Calu3 (cell line): ENCODE results near the gene TEDDM1. TPM values are rescaled to one million over a fixed set of nuclear protein-coding genes. Genes with fewer than 3 reads are reported as not detected.
A peak's percentile ranks its signal among the peaks of the same experiment; 100 is the strongest.

ENCODE experiments used
- BruUV-seq: library from RNA; stranded (reverse); fragments of 400-500 nt; replicated peaks from 2 replicates; lab custom pipeline; 2021; lab: Mats Ljungman, UMichigan
- CTCF ChIA-PET: fragments of 300-600 bp; sonication (Branson Sonifier 250); formaldehyde crosslinking; loops from one replicate; lab custom pipeline; 2022; ENCODE audit warnings: antibody characterized with exemption; lab: Charles Lee
- DNase-seq: peaks from one replicate; pipeline ENCODE4 v3.0.0; 2022
- H3K27ac Mint-ChIP-seq: one replicate; pipeline ENCODE4 v1.8.0; 2022; ENCODE audit warnings: mixed read lengths; ENCODE audit not compliant: unreplicated experiment
- H3K27me3 Mint-ChIP-seq: one replicate; pipeline ENCODE4 v1.8.0; 2022; ENCODE audit warnings: mixed read lengths; ENCODE audit not compliant: unreplicated experiment
- H3K36me3 Mint-ChIP-seq: one replicate; pipeline ENCODE4 v1.8.0; 2022; ENCODE audit warnings: mild to moderate bottlenecking, moderate library complexity, mixed read lengths; ENCODE audit not compliant: insufficient read depth, unreplicated experiment
- H3K4me1 Mint-ChIP-seq: one replicate; pipeline ENCODE4 v1.8.0; 2022; ENCODE audit warnings: mild to moderate bottlenecking, low read depth, mixed read lengths; ENCODE audit not compliant: unreplicated experiment
- H3K4me3 Mint-ChIP-seq: one replicate; pipeline ENCODE4 v1.8.0; 2022; ENCODE audit warnings: mild to moderate bottlenecking, low read depth, moderate library complexity, mixed read lengths; ENCODE audit not compliant: unreplicated experiment
- H3K9me3 Mint-ChIP-seq: one replicate; pipeline ENCODE4 v1.8.0; 2022; ENCODE audit warnings: low read depth, mixed read lengths; ENCODE audit not compliant: unreplicated experiment
- intact Hi-C: fragments of 100-400 bp; cut with micrococcal nuclease; formaldehyde crosslinking; loops from one replicate; pipeline ENCODE4 v1.10.0; 2022; ENCODE audit not compliant: unreplicated experiment
- total RNA-seq: library from RNA; stranded (reverse); gene quantifications from 2 replicates; pipeline ENCODE4 v1.2.3, GENCODE V29; 2022
- TF ChIP-seq, protein P1 (sequence below): fragments of 200-600 bp; IDR thresholded peaks from one replicate; pipeline ENCODE4 v1.8.0; 2022; ENCODE audit warnings: antibody characterized with exemption; ENCODE audit not compliant: unreplicated experiment

TEDDM1 gene
- total RNA-seq, 1 experiment from 2014 or later: not detected

DNA sequence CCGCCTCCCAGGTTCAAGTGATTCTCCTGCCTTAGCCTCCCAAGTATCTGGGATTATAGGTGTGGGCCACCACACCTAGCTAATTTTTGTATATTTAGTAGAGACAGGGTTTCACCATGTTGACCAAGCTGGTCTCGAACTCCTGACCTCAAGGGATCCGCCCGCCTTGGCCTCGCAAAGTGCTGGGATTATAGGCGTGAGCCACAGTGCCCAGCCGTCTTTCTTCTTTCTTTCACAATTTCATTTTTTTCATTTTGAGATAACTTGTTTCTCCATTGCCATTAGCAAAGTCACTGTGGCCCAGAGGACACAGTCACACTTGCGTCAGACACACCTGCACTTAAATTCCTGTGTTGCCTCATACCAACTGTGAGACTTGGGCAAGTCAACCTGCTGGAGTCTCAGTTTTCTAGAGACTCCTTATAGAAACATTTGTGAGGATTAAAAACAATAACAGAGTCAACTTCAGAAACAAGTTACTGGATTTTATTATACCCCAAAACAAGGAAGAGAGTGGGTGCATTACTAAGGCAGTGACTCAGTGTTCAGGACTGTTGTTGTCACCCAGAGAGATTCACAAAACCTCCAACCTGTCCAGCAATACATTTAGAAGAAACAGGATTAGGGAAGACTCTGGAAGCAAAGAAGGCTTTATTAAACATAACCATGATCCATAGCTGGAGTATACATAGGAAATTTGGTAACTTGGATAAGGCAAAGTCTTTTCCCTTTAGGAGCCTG lies 2.6 kb downstream of the TEDDM1 start:
- peaks cover 22% of the 10 kb centered on the region for H3K4me1 Mint-ChIP-seq
- peak; percentile 20 for DNase-seq
- no peaks in the 10 kb centered on the region for H3K27me3 Mint-ChIP-seq
- peak overlapping the region; percentile 16 for H3K27ac Mint-ChIP-seq
- CTCF ChIA-PET: interaction anchor here (0.7 to 3.1 kb wide), 9 partner anchors 43 to 938 kb away, joined by 3 to 37 read pairs (median 4); no protein-coding TSS in a partner anchor
- no peaks in the 10 kb centered on the region for H3K36me3 Mint-ChIP-seq
- no peaks in the 10 kb centered on the region for H3K9me3 Mint-ChIP-seq
- intact Hi-C loops: loop anchor here (2.0 to 5.0 kb wide), 3 partner anchors 97 to 296 kb away; no protein-coding TSS in a partner anchor
- TF ChIP-seq, protein P1, sequence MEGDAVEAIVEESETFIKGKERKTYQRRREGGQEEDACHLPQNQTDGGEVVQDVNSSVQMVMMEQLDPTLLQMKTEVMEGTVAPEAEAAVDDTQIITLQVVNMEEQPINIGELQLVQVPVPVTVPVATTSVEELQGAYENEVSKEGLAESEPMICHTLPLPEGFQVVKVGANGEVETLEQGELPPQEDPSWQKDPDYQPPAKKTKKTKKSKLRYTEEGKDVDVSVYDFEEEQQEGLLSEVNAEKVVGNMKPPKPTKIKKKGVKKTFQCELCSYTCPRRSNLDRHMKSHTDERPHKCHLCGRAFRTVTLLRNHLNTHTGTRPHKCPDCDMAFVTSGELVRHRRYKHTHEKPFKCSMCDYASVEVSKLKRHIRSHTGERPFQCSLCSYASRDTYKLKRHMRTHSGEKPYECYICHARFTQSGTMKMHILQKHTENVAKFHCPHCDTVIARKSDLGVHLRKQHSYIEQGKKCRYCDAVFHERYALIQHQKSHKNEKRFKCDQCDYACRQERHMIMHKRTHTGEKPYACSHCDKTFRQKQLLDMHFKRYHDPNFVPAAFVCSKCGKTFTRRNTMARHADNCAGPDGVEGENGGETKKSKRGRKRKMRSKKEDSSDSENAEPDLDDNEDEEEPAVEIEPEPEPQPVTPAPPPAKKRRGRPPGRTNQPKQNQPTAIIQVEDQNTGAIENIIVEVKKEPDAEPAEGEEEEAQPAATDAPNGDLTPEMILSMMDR: no peak
- no TSS peak for BruUV-seq
- H3K4me3 Mint-ChIP-seq: no peak overlapping the region

DNA sequence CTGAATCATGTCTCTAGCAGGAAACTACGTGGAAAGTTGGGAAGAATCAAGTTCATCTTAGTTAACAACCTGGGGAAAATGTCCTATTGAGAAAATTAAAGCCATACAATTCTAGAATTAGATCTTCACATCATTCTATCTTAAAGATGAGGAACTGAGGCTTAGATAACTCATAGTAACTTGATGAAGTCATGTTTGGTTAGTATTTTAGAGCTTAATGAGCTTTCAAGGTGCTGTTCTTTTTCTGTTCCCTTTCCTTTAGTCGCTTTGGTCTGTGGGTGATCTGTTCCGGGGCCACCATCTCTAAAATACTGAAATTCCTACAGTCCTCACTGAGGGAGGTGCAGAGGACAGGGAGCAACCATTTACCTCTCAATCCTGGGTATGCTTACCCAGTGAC lies 4.6 kb downstream of the TEDDM1 start:
- intact Hi-C loops: loop anchor here (1.0 to 5.0 kb wide), 5 partner anchors 95 to 311 kb away; no protein-coding TSS in a partner anchor
- Mint-ChIP-seq H3K27me3 (no peaks in the 10 kb centered on the region), H3K9me3 (no peaks in the 10 kb centered on the region), H3K36me3 (peaks cover 19% of the 10 kb centered on the region), H3K4me1 (peaks cover 22% of the 10 kb centered on the region), H3K4me3 (no peak overlapping the region), H3K27ac (no peak overlapping the region)
- BruUV-seq: no TSS peak
- no peak for DNase-seq
- TF ChIP-seq, protein P1: no peak
- CTCF ChIA-PET: interaction anchor here (0.6 to 3.1 kb wide), 6 partner anchors 253 to 389 kb away, joined by 3 to 37 read pairs (median 15); no protein-coding TSS in a partner anchor

DNA sequence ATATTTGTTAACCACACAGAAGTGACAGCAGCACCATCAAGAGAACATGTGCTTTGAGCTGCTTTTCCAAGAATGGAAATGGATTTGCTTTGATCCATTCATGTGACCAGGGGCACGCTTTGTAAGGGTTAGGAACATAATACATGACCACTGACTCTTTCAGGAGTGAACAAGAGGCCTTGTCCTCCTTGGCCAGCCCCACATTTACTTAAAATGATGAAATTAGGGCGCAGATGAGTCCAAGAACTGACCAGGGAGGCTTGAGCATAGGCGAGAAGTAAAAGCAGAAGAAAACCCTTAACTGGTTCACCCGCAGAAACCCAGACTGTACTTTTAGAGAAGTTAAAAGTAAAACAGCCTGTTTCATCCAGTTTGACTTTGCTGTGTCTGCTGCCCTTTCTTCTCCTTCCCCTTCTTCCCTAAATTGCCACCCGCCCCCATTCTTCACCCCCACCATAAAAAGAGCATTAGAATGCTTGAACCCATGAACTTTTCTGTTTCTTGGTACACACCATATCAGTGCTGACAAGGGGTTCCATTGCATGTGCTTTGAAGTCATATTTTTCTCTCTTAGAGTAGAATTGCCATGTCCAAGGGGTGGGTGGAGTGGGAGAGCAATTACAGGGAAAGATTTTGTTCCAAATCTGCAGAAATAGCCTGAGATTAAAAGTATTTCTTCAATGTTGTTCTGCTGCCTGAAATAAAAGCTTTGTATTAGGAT lies 6.3 kb downstream of the TEDDM1 start:
- TF ChIP-seq, protein P1: no peak
- no TSS peak for BruUV-seq
- no peak for DNase-seq
- no peak overlapping the region for H3K4me3 Mint-ChIP-seq
- no peak overlapping the region for H3K27ac Mint-ChIP-seq
- CTCF ChIA-PET: interaction anchor here (0.6 to 3.1 kb wide), 2 partner anchors 312 to 841 kb away, joined by 5 to 21 read pairs; no protein-coding TSS in a partner anchor
- H3K27me3 Mint-ChIP-seq: no peaks in the 10 kb centered on the region
- H3K9me3 Mint-ChIP-seq: no peaks in the 10 kb centered on the region
- intact Hi-C loops: no loop called here
- H3K4me1 Mint-ChIP-seq: peaks cover 34% of the 10 kb centered on the region
- H3K36me3 Mint-ChIP-seq: peaks cover 34% of the 10 kb centered on the region
